ENCODE results near the gene HEXA. TPM values are rescaled to one million over a fixed set of nuclear protein-coding genes. Genes with fewer than 3 reads are reported as not detected.

HEXA gene
- total and polyA plus RNA-seq, 9 of the 15 experiments (the other 6 are each of a cell fraction or from before 2014, with no cell fraction given), result 22.2 to 136 (median 68.9) TPM

DNA sequence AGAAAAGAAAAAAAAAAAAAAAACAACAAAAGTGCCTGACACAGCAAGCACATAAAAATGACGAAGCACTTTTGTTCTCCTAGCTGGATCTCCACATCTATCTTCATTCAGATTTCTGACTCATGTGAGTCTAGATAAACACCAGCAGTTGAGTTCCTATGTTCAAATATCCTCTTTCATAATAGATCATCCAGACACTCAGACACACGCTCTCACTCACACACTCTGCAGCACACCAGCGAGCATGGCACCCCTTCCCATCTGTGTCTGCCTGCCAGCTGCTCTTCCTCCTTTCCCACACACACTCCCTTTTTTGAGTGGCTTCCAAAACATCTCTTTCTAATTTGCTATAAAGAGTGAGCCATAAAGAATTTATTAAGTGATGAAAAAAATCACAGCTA is 36.0 kb downstream of the HEXA start (continued):
- TF ChIP-seq EP300 (IDR thresholded peaks at IDR 0.05; ENCODE audit: low read length) (0 out of 2 replicates have a peak, but pooled peaks have one; percentile 10), SOX6 (IDR thresholded peaks at IDR 0.05) (peak; percentile 76), POLR3A (IDR thresholded peaks at IDR 0.05; ENCODE audit: borderline replicate concordance, extremely low read depth, insufficient read depth, insufficient read length) (no peak), SPI1 (IDR thresholded peaks at IDR 0.05; ENCODE audit: borderline replicate concordance, low read depth, low read length) (no peak), IRF2 (CRISPR knock-in tag; IDR thresholded peaks at IDR 0.05) (no peak), ZNF436 (CRISPR knock-in tag; IDR thresholded peaks at IDR 0.05) (no peak), ZNF277 (CRISPR knock-in tag; IDR thresholded peaks at IDR 0.05; ENCODE audit: borderline replicate concordance) (no peak), ID3 (CRISPR knock-in tag; IDR thresholded peaks at IDR 0.05) (no peak), ID3 (tag; IDR thresholded peaks at IDR 0.05) (no peak), ETV6 (IDR thresholded peaks at IDR 0.05; ENCODE audit: borderline replicate concordance in 1 of 2, low read depth in 2 of 2, low read length in 1 of 2) (no peak), ETV6 (CRISPR knock-in tag; IDR thresholded peaks at IDR 0.05; ENCODE audit: borderline replicate concordance) (no peak), CEBPB (tag; IDR thresholded peaks at IDR 0.05) (no peak), ZNF121 (CRISPR knock-in tag; conservative IDR thresholded peaks at IDR 0.05) (no peak), SMARCE1 (IDR thresholded peaks at IDR 0.05) (peak; percentile 81), FOSL1 (tag; conservative IDR thresholded peaks at IDR 0.05) (peak; percentile 79), NFE2 (IDR thresholded peaks at IDR 0.05; ENCODE audit: low read depth) (peak; percentile 85), SAFB (IDR thresholded peaks at IDR 0.05; ENCODE audit: borderline replicate concordance, low read depth, low read length) (no peak), PTTG1 (tag; IDR thresholded peaks at IDR 0.05; ENCODE audit: low read depth) (no peak), MEIS2 (IDR thresholded peaks at IDR 0.05; ENCODE audit: partially characterized antibody) (peak; percentile 84), ZNF778 (CRISPR knock-in tag; IDR thresholded peaks at IDR 0.05) (no peak), ARID1B (IDR thresholded peaks at IDR 0.05) (peak; percentile 69), RCOR1 (IDR thresholded peaks at IDR 0.05; ENCODE audit: borderline replicate concordance in 1 of 2, low read depth in 2 of 2, low read length in 2 of 2) (peak in 1 of 2 experiments; percentile 62; a peak in 1 of 4 replicates), ASH1L (IDR thresholded peaks at IDR 0.05; ENCODE audit: borderline replicate concordance, low read depth, partially characterized antibody) (no peak)
- TF ChIP-seq, protein P1, sequence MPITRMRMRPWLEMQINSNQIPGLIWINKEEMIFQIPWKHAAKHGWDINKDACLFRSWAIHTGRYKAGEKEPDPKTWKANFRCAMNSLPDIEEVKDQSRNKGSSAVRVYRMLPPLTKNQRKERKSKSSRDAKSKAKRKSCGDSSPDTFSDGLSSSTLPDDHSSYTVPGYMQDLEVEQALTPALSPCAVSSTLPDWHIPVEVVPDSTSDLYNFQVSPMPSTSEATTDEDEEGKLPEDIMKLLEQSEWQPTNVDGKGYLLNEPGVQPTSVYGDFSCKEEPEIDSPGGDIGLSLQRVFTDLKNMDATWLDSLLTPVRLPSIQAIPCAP (CRISPR knock-in tag; IDR thresholded peaks at IDR 0.05; ENCODE audit: borderline replicate concordance), result no peak
- TF ChIP-seq, protein P2, sequence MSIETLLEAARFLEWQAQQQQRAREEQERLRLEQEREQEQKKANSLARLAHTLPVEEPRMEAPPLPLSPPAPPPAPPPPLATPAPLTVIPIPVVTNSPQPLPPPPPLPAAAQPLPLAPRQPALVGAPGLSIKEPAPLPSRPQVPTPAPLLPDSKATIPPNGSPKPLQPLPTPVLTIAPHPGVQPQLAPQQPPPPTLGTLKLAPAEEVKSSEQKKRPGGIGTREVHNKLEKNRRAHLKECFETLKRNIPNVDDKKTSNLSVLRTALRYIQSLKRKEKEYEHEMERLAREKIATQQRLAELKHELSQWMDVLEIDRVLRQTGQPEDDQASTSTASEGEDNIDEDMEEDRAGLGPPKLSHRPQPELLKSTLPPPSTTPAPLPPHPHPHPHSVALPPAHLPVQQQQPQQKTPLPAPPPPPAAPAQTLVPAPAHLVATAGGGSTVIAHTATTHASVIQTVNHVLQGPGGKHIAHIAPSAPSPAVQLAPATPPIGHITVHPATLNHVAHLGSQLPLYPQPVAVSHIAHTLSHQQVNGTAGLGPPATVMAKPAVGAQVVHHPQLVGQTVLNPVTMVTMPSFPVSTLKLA (conservative IDR thresholded peaks at IDR 0.05), result peak in 1 of 2 experiments; percentile 24; a peak in 1 of 4 replicates
- TF ChIP-seq, protein P3, sequence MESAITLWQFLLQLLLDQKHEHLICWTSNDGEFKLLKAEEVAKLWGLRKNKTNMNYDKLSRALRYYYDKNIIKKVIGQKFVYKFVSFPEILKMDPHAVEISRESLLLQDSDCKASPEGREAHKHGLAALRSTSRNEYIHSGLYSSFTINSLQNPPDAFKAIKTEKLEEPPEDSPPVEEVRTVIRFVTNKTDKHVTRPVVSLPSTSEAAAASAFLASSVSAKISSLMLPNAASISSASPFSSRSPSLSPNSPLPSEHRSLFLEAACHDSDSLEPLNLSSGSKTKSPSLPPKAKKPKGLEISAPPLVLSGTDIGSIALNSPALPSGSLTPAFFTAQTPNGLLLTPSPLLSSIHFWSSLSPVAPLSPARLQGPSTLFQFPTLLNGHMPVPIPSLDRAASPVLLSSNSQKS (CRISPR knock-in tag; IDR thresholded peaks at IDR 0.05), result no peak
